Measurements from ENCODE around the gene PRPF8.

DNA sequence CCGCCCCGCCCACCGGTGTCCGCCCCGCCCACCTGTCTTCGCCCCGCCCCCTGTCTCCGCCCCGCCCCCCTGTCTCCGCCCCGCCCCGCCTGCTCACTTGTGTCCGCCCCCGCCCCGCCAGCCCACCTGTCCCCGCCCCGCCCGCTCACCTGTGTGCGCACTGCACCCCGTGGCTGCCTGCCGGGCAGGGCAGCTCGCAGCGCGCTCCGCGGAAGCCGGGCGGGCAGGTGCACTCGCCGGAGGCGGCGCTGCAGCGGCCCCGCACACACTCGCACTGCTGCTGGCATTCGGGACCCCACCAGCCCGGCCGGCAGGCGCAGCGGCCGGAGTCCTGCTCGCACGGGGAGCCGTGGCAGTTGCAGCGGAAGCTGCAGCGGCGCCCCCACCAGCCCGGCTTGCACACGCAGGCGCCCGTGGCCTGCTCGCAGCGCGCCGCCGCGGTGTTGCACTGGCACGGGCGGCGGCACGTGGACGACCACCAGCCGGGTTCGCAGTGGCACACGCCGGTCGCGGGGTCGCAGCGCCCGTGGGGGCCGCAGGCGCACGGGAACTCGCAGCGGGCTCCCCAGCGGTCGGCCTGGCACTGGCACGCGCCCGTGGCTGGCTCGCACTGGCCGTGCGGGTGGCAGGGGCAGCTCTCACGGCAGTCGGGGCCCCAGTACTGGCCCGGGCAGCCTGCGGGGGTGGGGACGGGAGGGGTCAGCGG, 41.2 kb downstream of the PRPF8 start:
- TF ChIP-seq, protein P1, sequence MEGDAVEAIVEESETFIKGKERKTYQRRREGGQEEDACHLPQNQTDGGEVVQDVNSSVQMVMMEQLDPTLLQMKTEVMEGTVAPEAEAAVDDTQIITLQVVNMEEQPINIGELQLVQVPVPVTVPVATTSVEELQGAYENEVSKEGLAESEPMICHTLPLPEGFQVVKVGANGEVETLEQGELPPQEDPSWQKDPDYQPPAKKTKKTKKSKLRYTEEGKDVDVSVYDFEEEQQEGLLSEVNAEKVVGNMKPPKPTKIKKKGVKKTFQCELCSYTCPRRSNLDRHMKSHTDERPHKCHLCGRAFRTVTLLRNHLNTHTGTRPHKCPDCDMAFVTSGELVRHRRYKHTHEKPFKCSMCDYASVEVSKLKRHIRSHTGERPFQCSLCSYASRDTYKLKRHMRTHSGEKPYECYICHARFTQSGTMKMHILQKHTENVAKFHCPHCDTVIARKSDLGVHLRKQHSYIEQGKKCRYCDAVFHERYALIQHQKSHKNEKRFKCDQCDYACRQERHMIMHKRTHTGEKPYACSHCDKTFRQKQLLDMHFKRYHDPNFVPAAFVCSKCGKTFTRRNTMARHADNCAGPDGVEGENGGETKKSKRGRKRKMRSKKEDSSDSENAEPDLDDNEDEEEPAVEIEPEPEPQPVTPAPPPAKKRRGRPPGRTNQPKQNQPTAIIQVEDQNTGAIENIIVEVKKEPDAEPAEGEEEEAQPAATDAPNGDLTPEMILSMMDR (IDR thresholded peaks at IDR 0.05) = peak; percentile 32
- no peak for TF ChIP-seq EZH2 (IDR thresholded peaks at IDR 0.05; ENCODE audit: borderline replicate concordance, insufficient read depth, low read depth, low read length, poor library complexity, severe bottlenecking)

All from B cell (primary cell).